H1 (cell line): Measurements from ENCODE around the gene TBX4.

Source experiments
- CTCF ChIP-seq, 3 experiments: IDR thresholded peaks; 1 replicate in 2 of 3; 2 replicates in 1 of 3; pipeline versions ENCODE4 v1.5.1 to v1.6.1; 2011; ENCODE audit warnings: low read length in 3 of 3, mild to moderate bottlenecking in 3 of 3, inconsistent platforms in 2 of 3, low read depth in 1 of 3, moderate library complexity in 1 of 3; ENCODE audit not compliant: insufficient read depth in 1 of 3; ENCODE audit errors: control extremely low read depth in 1 of 3
- EZH2 ChIP-seq: fragments of 200-600 bp; sonication (generic); IDR thresholded peaks from 2 replicates; pipeline ENCODE4 v1.7.1; 2012; ENCODE audit warnings: low read depth, mild to moderate bottlenecking, moderate library complexity, low read length, inconsistent platforms; ENCODE audit not compliant: severe bottlenecking
- MAX ChIP-seq: IDR thresholded peaks from 2 replicates; pipeline ENCODE4 v1.6.1; 2012; ENCODE audit warnings: inconsistent platforms
- RAD21 ChIP-seq, 2 experiments: IDR thresholded peaks in 1 of 2; conservative IDR thresholded peaks in 1 of 2; 2 replicates each; pipeline ENCODE4 v1.6.1; 2011; ENCODE audit warnings: low read depth in 2 of 2, low read length in 2 of 2, improper control_type of control experiment in 1 of 2, inconsistent platforms in 1 of 2, mild to moderate bottlenecking in 1 of 2, moderate library complexity in 1 of 2
- ZNF274 ChIP-seq: IDR thresholded peaks from 2 replicates; pipeline ENCODE4 v1.7.0; 2012; ENCODE audit warnings: low read length, borderline replicate concordance; ENCODE audit errors: extremely low read depth

GRCh38 chr17:61456061-61456681 lies 3.9 kb downstream of the TBX4 start:
- TF ChIP-seq MAX (peak; percentile 86), EZH2 (peak; percentile 27), RAD21 (IDR thresholded peaks at IDR 0.05 in 1 of 2, conservative IDR thresholded peaks at IDR 0.05 in 1 of 2; ENCODE audit: low read depth in 2 of 2, low read length in 2 of 2) (no peak), CTCF (IDR thresholded peaks at IDR 0.05; ENCODE audit: control extremely low read depth in 1 of 3, insufficient read depth in 1 of 3, low read depth in 1 of 3, low read length in 3 of 3) (no peak), ZNF274 (no peak)
